DOHH2 (cell line): ENCODE measurements around the gene INSRR.

ENCODE experiments used
- H3F3A ChIP-seq: fragments of 200-600 bp; sonication (generic), shearing (Covaris generic); 2 replicates; pipeline ENCODE4 v1.6.0; 2016; ENCODE audit warnings: antibody characterized with exemption, mild to moderate bottlenecking; ENCODE audit not compliant: control insufficient read depth, insufficient read depth
- H3K27ac ChIP-seq: fragments of 200-600 bp; sonication (generic); 2 replicates; pipeline ENCODE4 v1.5.1; 2014; ENCODE audit warnings: low read depth, mild to moderate bottlenecking, low read length, moderate library complexity
- H3K27me3 ChIP-seq: fragments of 200-600 bp; sonication (generic); 2 replicates; pipeline ENCODE4 v1.6.1; 2014; ENCODE audit warnings: mild to moderate bottlenecking, low read length, mixed read lengths; ENCODE audit not compliant: control insufficient read depth
- H3K36me3 ChIP-seq: fragments of 200-600 bp; sonication (generic); 2 replicates; pipeline ENCODE4 v1.6.1; 2014; ENCODE audit warnings: mild to moderate bottlenecking, low read length, moderate library complexity, mixed read lengths; ENCODE audit not compliant: control insufficient read depth
- H3K4me1 ChIP-seq: fragments of 200-600 bp; sonication (generic); 2 replicates; pipeline ENCODE4 v1.6.1; 2014; ENCODE audit warnings: mild to moderate bottlenecking, low read length, mixed read lengths; ENCODE audit not compliant: control insufficient read depth
- H3K4me2 ChIP-seq: fragments of 200-600 bp; sonication (generic); 2 replicates; pipeline ENCODE4 v1.6.0; 2014; ENCODE audit warnings: mild to moderate bottlenecking, low read length, moderate library complexity
- H3K4me3 ChIP-seq: fragments of 200-600 bp; sonication (generic); 2 replicates; pipeline ENCODE4 v1.5.1; 2014; ENCODE audit warnings: mild to moderate bottlenecking, low read length, mixed read lengths
- H3K79me2 ChIP-seq: fragments of 200-600 bp; sonication (generic); 2 replicates; pipeline ENCODE4 v1.6.1; 2014; ENCODE audit warnings: mild to moderate bottlenecking, low read length, mixed read lengths; ENCODE audit not compliant: control insufficient read depth
- H3K9me2 ChIP-seq: fragments of 200-600 bp; sonication (generic); replicated peaks from 2 replicates; pipeline ENCODE4 v1.6.1; 2014; ENCODE audit warnings: mild to moderate bottlenecking, low read length, mixed read lengths; ENCODE audit not compliant: control insufficient read depth
- H3K9me3 ChIP-seq: fragments of 200-600 bp; sonication (generic); 2 replicates; pipeline ENCODE4 v1.6.1; 2014; ENCODE audit warnings: antibody characterized with exemption, low read length, mixed read lengths; ENCODE audit not compliant: control insufficient read depth, insufficient read depth
- H4K20me1 ChIP-seq: fragments of 200-600 bp; sonication (generic); 2 replicates; pipeline ENCODE4 v1.6.0; 2014; ENCODE audit warnings: low read depth, mild to moderate bottlenecking, antibody characterized with exemption, low read length, moderate library complexity; ENCODE audit not compliant: control insufficient read depth, insufficient read depth
- CTCF ChIP-seq: fragments of 200-600 bp; sonication (generic); IDR thresholded peaks from one replicate; pipeline ENCODE4 v1.5.1; 2014; ENCODE audit warnings: antibody characterized with exemption, mild to moderate bottlenecking, low read depth, low read length; ENCODE audit not compliant: poor library complexity, severe bottlenecking
- EZH2phosphoT487 ChIP-seq: fragments of 200-600 bp; sonication (generic); IDR thresholded peaks from 2 replicates; pipeline ENCODE4 v1.6.1; 2017; ENCODE audit warnings: borderline replicate concordance, mild to moderate bottlenecking, antibody characterized with exemption, low read length, moderate library complexity, mixed read lengths

INSRR gene

DNA sequence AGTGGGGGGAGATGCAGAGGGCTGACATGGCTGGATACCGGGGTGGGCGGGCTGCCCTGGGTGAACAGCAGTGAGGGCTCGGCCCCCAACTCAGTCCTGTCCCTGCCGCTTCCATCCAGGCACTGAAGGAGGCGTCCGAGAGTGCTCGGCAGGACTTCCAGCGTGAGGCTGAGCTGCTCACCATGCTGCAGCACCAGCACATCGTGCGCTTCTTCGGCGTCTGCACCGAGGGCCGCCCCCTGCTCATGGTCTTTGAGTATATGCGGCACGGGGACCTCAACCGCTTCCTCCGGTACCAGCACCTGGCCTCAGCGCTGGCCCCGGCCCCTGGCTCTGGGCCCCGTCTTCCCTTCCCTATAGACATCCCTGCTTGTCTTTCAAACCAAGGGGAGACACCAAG is 17.4 kb upstream of the INSRR start:
- Histone ChIP-seq H3F3A (no peaks in the 10 kb centered on the region), H4K20me1 (no peaks in the 10 kb centered on the region), H3K9me3 (no peaks in the 10 kb centered on the region), H3K4me3 (no peak overlapping the region), H3K79me2 (no peaks in the 10 kb centered on the region), H3K27ac (no peak overlapping the region), H3K27me3 (no peaks in the 10 kb centered on the region), H3K4me2 (no peak overlapping the region), H3K36me3 (no peaks in the 10 kb centered on the region), H3K9me2 (no peaks in the 10 kb centered on the region), H3K4me1 (no peaks in the 10 kb centered on the region)
- TF ChIP-seq EZH2phosphoT487 (no peak), CTCF (no peak)

- no peaks in the 10 kb centered on the region for H3K9me2 ChIP-seq
- H4K20me1 ChIP-seq, result no peaks in the 10 kb centered on the region
- H3K4me1 ChIP-seq, result no peaks in the 10 kb centered on the region
- no peaks in the 10 kb centered on the region for H3K79me2 ChIP-seq
- TF ChIP-seq CTCF (no peak), EZH2phosphoT487 (no peak)
- H3K4me2 ChIP-seq, result no peak overlapping the region
- H3K36me3 ChIP-seq, result no peaks in the 10 kb centered on the region
- H3K27me3 ChIP-seq, result no peaks in the 10 kb centered on the region
- no peak overlapping the region for H3K4me3 ChIP-seq
- H3K9me3 ChIP-seq, result no peaks in the 10 kb centered on the region
- H3K27ac ChIP-seq, result no peak overlapping the region
- no peaks in the 10 kb centered on the region for H3F3A ChIP-seq
Observed at GRCh38 chr1:156875341-156875615, 16.4 kb upstream of the INSRR start.

GRCh38 chr1:156874572-156875340 is 15.8 kb upstream of the INSRR start:
- H3F3A ChIP-seq, result no peaks in the 10 kb centered on the region
- H3K9me3 ChIP-seq, result no peaks in the 10 kb centered on the region
- no peaks in the 10 kb centered on the region for H3K9me2 ChIP-seq
- H3K27ac ChIP-seq, result no peak overlapping the region
- H3K4me1 ChIP-seq, result no peaks in the 10 kb centered on the region
- no peaks in the 10 kb centered on the region for H3K36me3 ChIP-seq
- H4K20me1 ChIP-seq, result no peaks in the 10 kb centered on the region
- no peaks in the 10 kb centered on the region for H3K27me3 ChIP-seq
- no peak for TF ChIP-seq CTCF
- no peak for TF ChIP-seq EZH2phosphoT487
- H3K4me2 ChIP-seq, result no peak overlapping the region
- H3K79me2 ChIP-seq, result no peaks in the 10 kb centered on the region
- no peak overlapping the region for H3K4me3 ChIP-seq
